ENCODE results near the gene TTC23.

Gene TTC23

GRCh38 chr15:99187936-99188335 lies 61.4 kb downstream of the TTC23 start:
- no peak for DNase-seq

DNA sequence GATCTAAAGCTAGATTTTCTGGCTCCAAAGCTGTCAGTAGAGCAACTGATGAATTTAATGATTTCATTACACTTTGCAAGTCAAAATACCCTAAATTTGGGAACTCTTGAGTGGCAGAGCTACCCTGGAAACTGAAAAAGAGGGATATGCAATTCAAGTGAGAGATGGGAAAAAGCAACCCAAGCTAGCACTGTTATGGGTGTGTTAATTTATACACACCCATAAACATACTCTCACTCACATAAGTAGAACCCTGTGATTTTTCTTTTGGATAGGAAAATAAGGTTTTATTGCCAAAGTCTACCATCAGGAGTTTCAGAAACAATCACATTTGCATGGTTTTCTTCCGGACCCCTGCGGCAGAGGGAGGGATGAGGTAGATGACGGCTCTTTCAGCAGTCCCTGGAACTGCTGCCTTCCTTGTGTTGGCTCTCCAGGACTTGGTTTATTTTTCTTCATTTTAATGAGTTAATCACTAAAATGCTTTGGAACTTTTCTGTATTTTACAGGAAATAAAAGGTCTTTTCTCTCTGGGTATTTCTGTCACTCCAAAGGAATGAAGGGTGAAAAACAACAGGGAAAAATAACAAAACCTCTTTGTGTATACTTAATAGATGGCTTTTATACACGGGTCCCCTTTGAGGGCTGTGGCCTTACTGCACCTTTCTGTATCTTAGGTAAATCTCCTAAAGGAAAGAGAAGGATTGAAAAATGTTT lies 63.8 kb downstream of the TTC23 start:
- DNase-seq = no peak

DNA sequence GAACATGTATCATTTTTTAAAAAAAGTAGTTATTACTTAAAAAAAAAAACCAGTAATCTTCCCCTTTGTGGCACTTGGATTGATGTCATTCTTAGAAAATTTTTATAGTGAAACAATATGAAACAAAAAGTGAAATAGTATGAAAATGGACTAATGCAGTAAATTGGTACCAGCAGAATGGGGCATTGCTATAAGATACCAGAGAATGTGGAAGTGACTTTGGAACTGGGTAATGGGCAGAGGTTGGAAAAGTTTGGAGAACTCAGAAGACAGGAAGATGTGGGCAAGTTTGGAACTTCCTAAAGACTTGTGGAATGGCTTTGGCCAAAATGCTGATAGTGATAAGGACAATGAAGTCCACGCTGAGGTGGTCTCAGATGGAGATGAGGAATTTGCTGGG lies 66.6 kb downstream of the TTC23 start:
- DNase-seq = no peak

DNA sequence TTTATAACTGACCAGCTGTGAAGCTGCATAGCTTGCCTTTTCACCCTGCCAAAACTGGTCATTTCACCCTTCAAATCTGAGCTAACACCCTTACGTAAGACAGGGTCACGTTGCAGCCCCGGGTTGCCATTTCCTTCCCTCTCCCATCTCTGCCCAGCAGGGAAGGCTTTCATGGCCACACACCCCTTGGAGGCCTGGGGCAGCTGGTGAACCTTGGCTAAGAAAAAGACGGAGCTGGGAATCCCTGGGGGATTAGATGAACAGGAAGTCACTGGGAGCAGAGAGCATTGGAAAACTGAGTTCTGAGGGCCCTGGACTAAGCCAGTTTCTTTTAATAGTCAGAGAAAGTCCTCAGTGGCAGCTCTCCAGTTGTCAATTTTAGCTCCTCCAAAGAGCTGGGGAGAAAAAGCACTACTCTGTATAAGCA lies 67.8 kb downstream of the TTC23 start:
- DNase-seq = no peak

DNA sequence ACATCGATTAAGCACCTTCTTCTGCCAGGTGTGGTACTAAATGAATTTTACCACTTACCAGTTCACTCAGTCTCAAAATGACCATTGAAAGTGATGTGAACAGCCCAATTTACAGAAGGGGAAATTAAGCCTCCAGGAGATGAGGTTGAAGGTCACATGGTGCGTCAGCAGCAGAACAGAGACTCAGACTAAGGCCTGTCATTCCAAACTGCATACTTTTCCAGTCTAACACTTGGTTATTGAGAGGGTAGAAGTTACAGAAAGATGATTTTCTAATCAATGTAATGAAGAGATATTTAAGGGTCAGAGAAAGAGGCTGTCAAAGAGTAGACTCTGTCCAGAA lies 68.4 kb downstream of the TTC23 start:
- no peak for DNase-seq

DNA sequence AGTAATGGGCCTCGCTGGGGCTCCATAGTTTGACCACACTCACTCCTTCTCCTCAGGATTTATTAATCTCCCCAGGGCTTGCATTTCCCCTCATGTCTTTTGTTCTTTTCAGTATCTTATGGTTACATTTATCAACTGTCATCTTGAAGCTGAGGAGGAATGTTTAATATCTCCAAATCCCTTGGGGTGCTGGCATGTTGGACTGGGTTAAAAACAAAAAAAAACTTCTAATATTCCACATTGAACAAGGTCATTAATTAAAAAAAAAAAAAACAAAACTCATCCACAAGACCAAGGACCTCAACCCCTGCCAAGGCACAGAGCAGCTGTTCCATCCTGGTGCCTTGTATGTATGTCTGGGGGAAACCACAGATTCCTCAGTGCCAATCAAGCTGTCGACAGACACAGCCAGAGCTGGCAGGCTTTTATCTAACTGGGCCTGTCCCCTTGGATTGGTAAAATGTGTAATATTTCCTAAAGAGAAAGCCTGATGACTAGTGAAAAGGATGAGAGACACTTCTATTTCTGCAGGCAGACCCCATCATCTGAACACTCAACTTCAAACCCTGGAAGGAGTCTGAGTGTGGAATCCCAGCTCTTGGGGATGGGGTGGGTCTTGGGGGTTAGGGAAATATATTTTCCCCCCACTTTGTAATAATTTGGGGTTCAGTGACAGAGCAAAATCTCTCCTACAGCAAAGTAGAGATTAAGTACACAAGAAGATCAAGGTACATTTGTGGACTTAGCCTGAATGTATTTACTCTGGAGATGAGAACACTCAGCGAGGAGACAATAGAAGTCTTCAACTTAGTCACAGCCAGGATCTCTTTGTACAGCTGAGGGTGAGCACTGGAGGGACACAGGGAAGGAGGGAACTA lies 69.1 kb downstream of the TTC23 start:
- no peak for DNase-seq

- DNase-seq = no peak
Measured at GRCh38 chr15:99177679-99178078, 71.7 kb downstream of the TTC23 start.

DNA sequence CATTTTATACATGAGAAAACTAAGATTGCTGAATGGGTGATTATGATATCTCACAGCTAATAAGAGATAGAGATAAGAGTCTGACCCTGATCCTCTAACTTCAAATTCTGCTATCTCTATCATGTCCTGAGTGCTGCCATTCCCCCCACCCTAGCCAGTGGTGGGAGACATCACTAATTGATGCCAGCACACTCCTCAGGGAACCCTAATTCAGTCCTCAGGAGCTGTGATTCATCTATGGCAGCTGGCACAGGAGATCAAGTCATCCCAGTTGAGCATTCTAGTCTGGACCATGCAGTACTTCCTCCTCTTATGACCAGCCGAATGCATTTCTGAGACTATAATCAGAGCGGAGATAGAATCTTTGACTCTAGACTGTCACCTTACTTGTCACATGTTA lies 72.6 kb downstream of the TTC23 start:
- DNase-seq = no peak

- DNase-seq = no peak
Measured at GRCh38 chr15:99174567-99175395, 74.6 kb downstream of the TTC23 start.

DNA sequence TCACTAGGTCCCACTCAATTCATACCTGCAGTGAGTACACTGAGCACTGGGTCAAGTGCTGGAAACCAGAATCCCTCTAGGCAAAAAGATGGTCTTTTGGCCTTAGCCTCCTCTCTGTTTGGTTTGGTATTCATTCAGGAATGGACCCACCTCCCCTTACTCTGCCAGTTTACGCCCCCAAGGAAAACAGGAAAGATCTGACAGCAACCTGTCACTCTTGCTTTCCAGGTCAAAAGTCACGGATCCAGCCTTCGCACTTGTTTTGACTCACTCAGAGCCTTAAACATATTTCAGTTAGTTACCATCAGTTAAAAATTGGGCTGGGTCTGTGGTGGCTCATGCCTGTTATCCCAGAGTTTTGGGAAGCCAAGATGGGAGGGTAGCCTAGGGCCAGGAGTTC lies 76.4 kb downstream of the TTC23 start:
- no peak for DNase-seq

- DNase-seq = no peak
Measured at GRCh38 chr15:99172171-99172570, 77.2 kb downstream of the TTC23 start.

DNA sequence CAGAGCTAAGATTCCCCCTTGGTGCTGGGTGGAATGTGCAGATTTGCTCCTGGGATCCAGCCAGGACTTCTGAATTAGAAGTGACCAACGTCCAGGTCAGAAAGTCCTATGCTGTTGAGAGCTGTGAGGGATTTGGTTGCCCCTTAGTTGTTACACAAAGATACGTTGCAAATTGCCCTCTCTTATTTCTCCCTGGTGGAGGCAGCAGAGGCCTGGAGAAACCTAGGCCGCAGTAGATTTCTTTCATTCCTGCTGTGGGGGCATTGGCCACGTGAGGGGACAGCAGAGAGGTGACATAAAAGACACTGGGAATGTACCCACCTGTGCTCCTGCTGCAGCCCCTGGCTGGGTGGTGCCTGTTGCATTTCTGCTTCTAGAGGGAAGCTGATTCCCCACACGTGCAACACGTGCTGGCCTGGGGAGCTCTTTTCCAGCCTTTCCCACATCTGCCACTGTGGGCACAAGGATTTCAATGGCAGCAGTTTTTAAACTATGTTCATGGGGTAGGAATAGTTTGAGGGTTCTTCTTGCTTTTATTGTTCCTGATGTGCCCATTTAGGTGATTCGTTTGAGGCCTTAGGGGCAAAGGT lies 78.8 kb downstream of the TTC23 start:
- DNase-seq = no peak

DNA sequence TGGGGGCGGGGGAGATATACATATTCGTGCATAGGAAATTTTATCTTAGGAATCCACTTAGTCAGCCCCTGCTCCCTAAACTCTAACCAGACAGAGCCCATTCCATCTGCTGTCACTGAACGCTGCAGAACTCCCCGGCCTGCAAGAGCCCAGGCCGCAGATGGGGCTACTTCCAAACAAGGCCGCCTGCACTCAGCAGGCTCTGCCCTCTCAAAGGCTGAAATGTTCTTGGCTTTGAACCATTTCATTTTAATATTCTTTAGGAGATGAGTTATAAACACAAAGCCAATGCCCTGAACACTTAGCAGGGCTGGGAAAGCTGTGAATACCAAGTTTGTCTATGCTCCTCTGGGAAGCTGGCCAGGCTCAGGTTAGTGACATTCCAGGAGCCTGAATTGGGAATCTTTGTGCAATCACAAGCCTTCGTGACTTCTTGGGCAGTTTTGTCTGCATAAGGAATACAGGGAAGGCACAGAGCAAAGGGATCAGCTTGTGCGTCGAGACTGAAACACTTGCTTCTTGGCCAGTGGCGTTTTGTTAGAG lies 79.5 kb downstream of the TTC23 start:
- DNase-seq = no peak

GRCh38 chr15:99168601-99169580 lies 80.5 kb downstream of the TTC23 start:
- no peak for DNase-seq

DNA sequence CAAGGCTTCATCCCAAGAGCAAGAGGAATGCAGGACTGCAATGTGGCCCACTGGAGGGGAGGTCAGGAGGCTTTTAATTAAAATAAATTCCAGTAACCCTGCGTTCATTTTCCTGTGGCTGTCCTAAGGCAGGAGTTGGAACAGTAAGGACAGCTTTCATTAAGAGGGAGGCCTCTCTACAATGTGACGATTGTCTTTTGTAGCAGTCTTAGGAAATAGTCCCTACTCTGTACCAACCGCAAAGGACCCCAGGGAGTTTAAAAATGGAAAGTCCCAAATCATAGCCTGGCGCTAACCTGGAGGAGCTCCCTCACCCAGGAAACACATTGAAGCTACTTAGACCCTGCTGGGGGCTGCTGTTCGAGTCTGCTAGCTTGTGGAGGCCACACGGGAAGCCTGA lies 81.7 kb downstream of the TTC23 start:
- no peak for DNase-seq

DNA sequence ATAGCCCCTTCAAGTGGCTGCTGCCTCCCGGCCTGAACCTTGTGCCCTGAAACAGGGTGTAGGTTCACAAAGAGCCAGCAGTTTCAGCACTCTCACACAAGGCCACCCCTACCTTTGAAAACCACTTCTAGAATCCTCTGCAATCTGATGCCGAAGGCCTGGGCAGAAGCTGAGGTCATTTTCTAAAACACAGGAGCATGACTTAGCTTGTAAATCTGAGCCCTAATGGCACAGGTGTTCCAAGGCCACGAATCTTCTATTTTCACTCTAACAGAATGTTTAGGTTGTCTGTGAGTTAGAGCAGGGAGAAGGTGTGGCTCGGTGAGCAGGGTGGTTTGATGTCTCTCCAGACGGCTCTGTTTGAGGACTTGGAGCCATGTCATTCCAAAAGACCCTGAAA lies 82.2 kb downstream of the TTC23 start:
- DNase-seq = no peak

- no peak for DNase-seq
Measured at GRCh38 chr15:99165956-99166689, 83.3 kb downstream of the TTC23 start.

DNA sequence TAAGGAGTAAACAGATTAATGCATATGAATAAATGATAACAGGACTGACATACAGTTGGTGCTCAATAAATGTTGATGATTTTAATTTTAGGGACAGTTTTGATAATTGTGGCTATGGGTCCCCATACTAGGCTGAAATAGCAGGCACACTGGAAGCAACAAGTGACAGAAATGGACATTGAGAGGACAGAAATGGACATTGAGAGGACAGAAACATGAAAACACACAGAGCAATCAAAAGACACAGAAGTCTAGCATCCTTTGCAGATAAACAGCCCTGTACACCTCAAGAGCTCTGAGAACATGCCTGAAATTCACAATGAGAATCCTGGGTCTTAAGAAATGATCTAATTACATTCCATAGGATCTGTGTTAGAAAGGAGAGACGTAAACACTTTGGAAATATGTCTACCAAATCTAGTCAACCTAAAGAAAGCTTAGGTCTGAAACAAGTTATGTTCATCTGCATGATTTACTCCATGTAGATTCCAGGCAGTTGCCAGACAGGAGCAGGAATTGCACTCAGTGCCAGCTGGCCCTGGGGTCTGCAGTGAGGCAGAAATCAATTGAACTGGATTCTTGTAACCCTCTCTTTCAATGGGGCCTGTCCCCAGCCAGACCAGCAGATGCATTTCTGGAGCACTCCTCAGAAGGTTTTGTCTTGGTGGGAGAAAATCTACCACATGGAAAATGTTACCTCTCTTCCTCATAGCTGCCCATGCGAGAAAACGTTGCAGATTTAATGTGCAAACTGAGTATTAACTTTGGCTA lies 84.2 kb downstream of the TTC23 start:
- no peak for DNase-seq

DNA sequence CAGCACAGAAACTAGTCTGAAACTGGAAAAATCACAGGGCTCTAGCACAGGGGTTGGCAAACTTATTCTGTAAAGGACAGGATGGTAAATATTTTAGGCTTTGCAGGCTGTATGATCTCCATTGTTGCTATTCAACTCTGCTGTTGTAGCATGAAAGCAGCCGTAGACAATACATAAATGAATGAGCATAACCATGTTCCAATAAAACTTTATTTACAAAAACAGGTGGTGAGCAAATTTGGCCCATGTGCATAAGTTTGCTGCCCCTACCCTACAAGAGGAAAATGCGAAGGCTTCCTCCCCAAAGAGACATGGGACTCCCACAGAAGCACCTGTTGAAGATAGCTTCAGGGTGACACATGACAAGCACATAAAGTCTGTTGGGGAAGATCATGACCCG lies 85.3 kb downstream of the TTC23 start:
- DNase-seq = no peak

Measured in cortex of kidney (tissue), 1 donor.